HG03280 (cell line): Measurements from ENCODE around the gene ALPK1.

ENCODE experiments used
- ATAC-seq: cut with Tn5 transposase; IDR thresholded peaks from one replicate; pipeline ENCODE4 v1.9.1; 2021; ENCODE audit warnings: mild to moderate bottlenecking, moderate library complexity; ENCODE audit not compliant: unreplicated experiment

ALPK1 gene

GRCh38 chr4:112327965-112328733 is 31.0 kb downstream of the ALPK1 start:
- ATAC-seq = peak; percentile 80

GRCh38 chr4:112328734-112329130 is 31.6 kb downstream of the ALPK1 start:
- no peak for ATAC-seq

GRCh38 chr4:112329672-112330375 is 32.7 kb downstream of the ALPK1 start:
- no peak for ATAC-seq

- ATAC-seq = no peak
These were observed 33.8 kb downstream of the ALPK1 start for GRCh38 chr4:112330921-112331320.

- ATAC-seq = no peak
These were observed 35.2 kb downstream of the ALPK1 start for GRCh38 chr4:112332398-112332797.

- no peak for ATAC-seq
These were observed 42.9 kb downstream of the ALPK1 start for GRCh38 chr4:112340023-112340422.

GRCh38 chr4:112341033-112341432 is 43.9 kb downstream of the ALPK1 start:
- ATAC-seq = no peak

- ATAC-seq = no peak
These were observed 46.3 kb downstream of the ALPK1 start for GRCh38 chr4:112343330-112344080.

GRCh38 chr4:112348488-112349158 is 51.5 kb downstream of the ALPK1 start:
- no peak for ATAC-seq

- ATAC-seq = no peak
These were observed 55.6 kb downstream of the ALPK1 start for GRCh38 chr4:112352736-112353135.

GRCh38 chr4:112355662-112356061 is 58.5 kb downstream of the ALPK1 start:
- no peak for ATAC-seq

GRCh38 chr4:112357453-112357852 is 60.3 kb downstream of the ALPK1 start:
- no peak for ATAC-seq

GRCh38 chr4:112357897-112358296 is 60.7 kb downstream of the ALPK1 start:
- no peak for ATAC-seq

- ATAC-seq = no peak
These were observed 61.2 kb downstream of the ALPK1 start for GRCh38 chr4:112358415-112358814.

GRCh38 chr4:112358952-112359749 is 62.0 kb downstream of the ALPK1 start:
- ATAC-seq = no peak

- ATAC-seq = peak; percentile 59
These were observed 64.1 kb downstream of the ALPK1 start for GRCh38 chr4:112361181-112361791.

- no peak for ATAC-seq
These were observed 73.3 kb downstream of the ALPK1 start for GRCh38 chr4:112370466-112370865.

GRCh38 chr4:112371361-112371760 is 74.2 kb downstream of the ALPK1 start:
- ATAC-seq = no peak

GRCh38 chr4:112374850-112375249 is 77.7 kb downstream of the ALPK1 start:
- no peak for ATAC-seq

- no peak for ATAC-seq
These were observed 80.0 kb downstream of the ALPK1 start for GRCh38 chr4:112377171-112377570.
